IMR-90 (cell line): ENCODE results near the gene STK33. TPM values are rescaled to one million over a fixed set of nuclear protein-coding genes. Genes with fewer than 3 reads are reported as not detected.

Experiments used
- ATAC-seq: fragments of 200-7000 bp; cut with Tn5 transposase; 2 replicates; pipeline ENCODE4 v1.9.1; 2020; ENCODE audit warnings: low read depth, mild to moderate bottlenecking, moderate library complexity
- BruUV-seq: library from RNA; stranded (reverse); fragments of 400-500 nt; replicated peaks from 2 replicates; lab custom pipeline; 2021; lab: Mats Ljungman, UMichigan
- CTCF ChIA-PET: fragments of 300-600 bp; formaldehyde crosslinking; extraction: SDS; loops from one replicate; lab custom pipeline; 2021; ENCODE audit warnings: antibody characterized with exemption; lab: Yijun Ruan, JAX
- POLR2A ChIA-PET: fragments of 300-600 bp; sonication (Branson Sonifier 250); formaldehyde crosslinking; loops from one replicate; lab custom pipeline; 2022; ENCODE audit warnings: antibody characterized with exemption; ENCODE audit not compliant: unreplicated experiment; lab: Charles Lee
- DNase-seq: peaks from one replicate; pipeline ENCODE4 v3.0.0; 2013
- H2AFZ ChIP-seq: replicated peaks from 2 replicates; pipeline ENCODE3; 2013; ENCODE audit warnings: low read length, mild to moderate bottlenecking; ENCODE audit not compliant: poor library complexity
- H2AK5ac ChIP-seq: 2 replicates; pipeline ENCODE4 v1.6.1; 2013; ENCODE audit warnings: low read depth, low read length, inconsistent platforms
- H2AK9ac ChIP-seq: replicated peaks from 2 replicates; pipeline ENCODE3; 2013; ENCODE audit warnings: mild to moderate bottlenecking, low read depth, low read length, moderate library complexity; ENCODE audit not compliant: poor library complexity
- H2BK120ac ChIP-seq: 2 replicates; pipeline ENCODE4 v1.6.1; 2013; ENCODE audit warnings: low read depth, low read length, inconsistent platforms
- H2BK15ac ChIP-seq: 3 replicates; pipeline ENCODE4 v1.6.1; 2013; ENCODE audit warnings: low read depth, low read length, inconsistent platforms
- H2BK20ac ChIP-seq: 2 replicates; pipeline ENCODE4 v1.6.1; 2013; ENCODE audit warnings: low read depth, mild to moderate bottlenecking, inconsistent platforms, low read length, moderate library complexity
- H2BK5ac ChIP-seq: 2 replicates; pipeline ENCODE4 v1.6.1; 2013; ENCODE audit warnings: mild to moderate bottlenecking, low read depth, low read length, inconsistent platforms; ENCODE audit not compliant: poor library complexity, severe bottlenecking
- H3K14ac ChIP-seq: replicated peaks from 2 replicates; pipeline ENCODE4 v1.6.1; 2013; ENCODE audit warnings: low read depth, low read length, inconsistent platforms
- H3K18ac ChIP-seq: 2 replicates; pipeline ENCODE4 v1.6.1; 2013; ENCODE audit warnings: low read depth, low read length, control low read depth
- H3K23ac ChIP-seq: 2 replicates; pipeline ENCODE4 v1.6.1; 2013; ENCODE audit warnings: low read depth, low read length, inconsistent platforms
- H3K27ac ChIP-seq: 2 replicates; pipeline ENCODE4 v1.5.1; 2013; ENCODE audit warnings: mild to moderate bottlenecking, control low read depth, low read length; ENCODE audit not compliant: insufficient read depth
- H3K27me3 ChIP-seq: 2 replicates; pipeline ENCODE4 v1.6.1; 2013; ENCODE audit warnings: low read length; ENCODE audit not compliant: control insufficient read depth, insufficient read depth
- H3K36me3 ChIP-seq: 2 replicates; pipeline ENCODE4 v1.6.1; 2013; ENCODE audit warnings: low read length, mixed read lengths; ENCODE audit not compliant: control insufficient read depth, insufficient read depth
- H3K4ac ChIP-seq: 2 replicates; pipeline ENCODE4 v1.6.1; 2013; ENCODE audit warnings: low read depth, low read length, inconsistent platforms
- H3K4me1 ChIP-seq: 2 replicates; pipeline ENCODE4 v1.6.1; 2013; ENCODE audit warnings: low read length, mixed read lengths; ENCODE audit not compliant: control insufficient read depth, insufficient read depth
- H3K4me2 ChIP-seq: 2 replicates; pipeline ENCODE4 v1.6.1; 2013; ENCODE audit warnings: low read depth, mild to moderate bottlenecking, control low read depth, low read length, moderate library complexity
- H3K4me3 ChIP-seq: 2 replicates; pipeline ENCODE4 v1.5.1; 2013; ENCODE audit warnings: low read depth, mild to moderate bottlenecking, control low read depth, low read length, moderate library complexity; ENCODE audit not compliant: insufficient read depth
- H3K56ac ChIP-seq: 2 replicates; pipeline ENCODE4 v1.6.1; 2013; ENCODE audit warnings: low read length, inconsistent platforms; ENCODE audit not compliant: insufficient read depth; ENCODE audit errors: extremely low read depth
- H3K79me1 ChIP-seq, 2 experiments: 2 replicates each; pipeline ENCODE4 v1.6.1; 2013; ENCODE audit warnings: low read length in 2 of 2, inconsistent platforms in 1 of 2, low read depth in 1 of 2
- H3K9ac ChIP-seq: 2 replicates; pipeline ENCODE4 v1.6.1; 2013; ENCODE audit warnings: low read depth, low read length, control low read depth
- H3K9me1 ChIP-seq: 2 replicates; pipeline ENCODE4 v1.6.1; 2013; ENCODE audit warnings: low read length, inconsistent platforms; ENCODE audit not compliant: insufficient read depth
- H3K9me3 ChIP-seq: 2 replicates; pipeline ENCODE4 v1.6.1; 2013; ENCODE audit warnings: low read length; ENCODE audit not compliant: control insufficient read depth, insufficient read depth
- H4K20me1 ChIP-seq: 2 replicates; pipeline ENCODE4 v1.6.1; 2013; ENCODE audit warnings: low read length, inconsistent platforms; ENCODE audit not compliant: insufficient read depth
- H4K5ac ChIP-seq: 2 replicates; pipeline ENCODE4 v1.6.1; 2013; ENCODE audit warnings: mild to moderate bottlenecking, low read depth, low read length, control low read depth
- H4K8ac ChIP-seq, 2 experiments: 2 replicates each; pipeline ENCODE4 v1.6.1; 2013; ENCODE audit warnings: low read depth in 2 of 2, low read length in 2 of 2, control low read depth in 1 of 2, inconsistent platforms in 1 of 2
- H4K91ac ChIP-seq: 2 replicates; pipeline ENCODE4 v1.6.1; 2013; ENCODE audit warnings: low read depth, low read length, inconsistent platforms; ENCODE audit not compliant: insufficient read depth
- RCOR1 ChIP-seq: IDR thresholded peaks from 2 replicates; pipeline ENCODE4 v1.6.1; 2012; ENCODE audit warnings: mild to moderate bottlenecking, low read length, improper control_type of control experiment; ENCODE audit not compliant: insufficient replicate concordance
- RFX5 ChIP-seq: IDR thresholded peaks from 2 replicates; pipeline ENCODE4 v1.8.0; 2012; ENCODE audit warnings: low read depth, mild to moderate bottlenecking, low read length, moderate library complexity
- SMC3 ChIP-seq: fragments of 150-350 bp; IDR thresholded peaks from 2 replicates; pipeline ENCODE4 v1.6.1; 2016; ENCODE audit warnings: low read depth, mild to moderate bottlenecking, antibody characterized with exemption, low read length, moderate library complexity
- WGBS, 2 experiments: methylation state at CpG; one replicate each; pipeline versions ENCODE4 v1.1.5 to v1.1.7; 2013; ENCODE audit warnings: missing lambda C conversion rate in 2 of 2; ENCODE audit not compliant: insufficient read length in 1 of 2; ENCODE audit errors: extremely low coverage in 2 of 2; 5-methylcytosine and 5-hydroxymethylcytosine counted together
- dilution Hi-C: fragments of 300-500 bp; cut with HindIII; formaldehyde crosslinking; loops from one replicate; pipeline ENCODE4 v1.14.3; 2018; ENCODE audit warnings: low sequenced_read_pairs; ENCODE audit not compliant: unreplicated experiment
- in situ Hi-C: fragments of 300-500 bp; cut with MboI; formaldehyde crosslinking; loops from 3 replicates; pipeline ENCODE4 v1.14.3; 2019; ENCODE audit warnings: low sequenced_read_pairs, inconsistent platforms, mixed read lengths
- intact Hi-C: fragments of 100-400 bp; cut with micrococcal nuclease; formaldehyde crosslinking; loops from 2 replicates; pipeline ENCODE4 v1.10.0; 2022
- polyA plus RNA-seq, 3 experiments: library from polyadenylated mRNA; depleted of rRNA; stranded (reverse); fragments of >200 nt; gene quantifications; 2 replicates each; pipeline ENCODE4 v1.2.3, GENCODE V29; 2012; ENCODE audit warnings: low replicate concordance in 1 of 3
- total RNA-seq: library from RNA; depleted of rRNA; stranded (reverse); fragments of >200 nt; gene quantifications from 2 replicates; pipeline ENCODE4 v1.2.3, GENCODE V29; 2012

STK33 gene
- total and polyA plus RNA-seq, 2 of the 4 experiments (the other 2 are of a cell fraction): 2.3 to 2.6 TPM

- DNase-seq (no peak), ATAC-seq (no peak)
- Histone ChIP-seq H2BK120ac (no peak overlapping the region), H3K9me3 (no peaks in the 10 kb centered on the region), H2BK20ac (no peak overlapping the region), H3K27ac (no peak overlapping the region), H3K9me1 (no peaks in the 10 kb centered on the region), H4K91ac (no peak overlapping the region), H2AK5ac (no peak overlapping the region), H3K9ac (no peak overlapping the region), H3K18ac (no peak overlapping the region), H2BK15ac (no peak overlapping the region), H3K4me1 (no peaks in the 10 kb centered on the region), H3K56ac (no peak overlapping the region), H3K14ac (no peak overlapping the region), H3K79me1 (no peaks in the 10 kb centered on the region), H3K4me3 (no peak overlapping the region), H2AK9ac (no peak overlapping the region), H3K4me2 (no peak overlapping the region), H3K36me3 (no peaks in the 10 kb centered on the region), H3K23ac (no peak overlapping the region), H4K5ac (no peak overlapping the region), H3K4ac (no peak overlapping the region), H2AFZ (no peak overlapping the region), H4K20me1 (no peaks in the 10 kb centered on the region), H4K8ac (no peak overlapping the region), H2BK5ac (no peak overlapping the region), H3K27me3 (peaks cover 49% of the 10 kb centered on the region)
- ChIA-PET CTCF (no interaction called here), POLR2A (no interaction called here)
- dilution Hi-C loops: no loop called here
- intact Hi-C loops: no loop called here
- TF ChIP-seq RCOR1 (no peak), RFX5 (no peak), SMC3 (no peak)
- BruUV-seq: no TSS peak
- WGBS, 2 experiments: 89% methylated on average over 3 of the region's 5 CpGs; no CpG with 5 or more reads in 1 of the 2 experiments
- in situ Hi-C loops: no loop called here
Observed at GRCh38 chr11:8355416-8355742, 238.6 kb downstream of the STK33 start.
